ENCODE data around the gene FRYL.

DNA sequence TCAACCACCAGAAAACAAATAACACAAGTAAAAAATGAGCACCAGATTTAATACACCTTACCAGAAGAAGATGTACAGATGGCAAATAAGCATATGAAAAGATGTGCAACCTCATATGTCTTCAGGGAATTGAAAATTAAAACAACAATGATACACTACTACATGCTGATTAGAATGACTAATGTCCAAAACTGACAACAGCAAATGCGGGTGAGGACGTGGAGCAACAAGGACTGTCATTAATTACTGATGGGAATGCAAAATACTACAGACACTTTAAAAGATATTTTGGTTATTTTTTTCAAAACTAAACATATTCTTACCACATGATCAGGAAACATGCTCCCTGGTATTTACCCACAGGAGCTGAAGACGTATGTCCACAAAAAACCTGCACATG lies 140.3 kb downstream of the FRYL start:
- no peak for TF ChIP-seq POLR2A (IDR thresholded peaks at IDR 0.05; ENCODE audit: low read depth)
- TF ChIP-seq, protein P1, sequence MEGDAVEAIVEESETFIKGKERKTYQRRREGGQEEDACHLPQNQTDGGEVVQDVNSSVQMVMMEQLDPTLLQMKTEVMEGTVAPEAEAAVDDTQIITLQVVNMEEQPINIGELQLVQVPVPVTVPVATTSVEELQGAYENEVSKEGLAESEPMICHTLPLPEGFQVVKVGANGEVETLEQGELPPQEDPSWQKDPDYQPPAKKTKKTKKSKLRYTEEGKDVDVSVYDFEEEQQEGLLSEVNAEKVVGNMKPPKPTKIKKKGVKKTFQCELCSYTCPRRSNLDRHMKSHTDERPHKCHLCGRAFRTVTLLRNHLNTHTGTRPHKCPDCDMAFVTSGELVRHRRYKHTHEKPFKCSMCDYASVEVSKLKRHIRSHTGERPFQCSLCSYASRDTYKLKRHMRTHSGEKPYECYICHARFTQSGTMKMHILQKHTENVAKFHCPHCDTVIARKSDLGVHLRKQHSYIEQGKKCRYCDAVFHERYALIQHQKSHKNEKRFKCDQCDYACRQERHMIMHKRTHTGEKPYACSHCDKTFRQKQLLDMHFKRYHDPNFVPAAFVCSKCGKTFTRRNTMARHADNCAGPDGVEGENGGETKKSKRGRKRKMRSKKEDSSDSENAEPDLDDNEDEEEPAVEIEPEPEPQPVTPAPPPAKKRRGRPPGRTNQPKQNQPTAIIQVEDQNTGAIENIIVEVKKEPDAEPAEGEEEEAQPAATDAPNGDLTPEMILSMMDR (IDR thresholded peaks at IDR 0.05), result no peak
- TF ChIP-seq POLR2AphosphoS5 (IDR thresholded peaks at IDR 0.05), result no peak
